Forelimb muscle (tissue), 1 donor: ENCODE measurements around the gene TTC38. TPM values are rescaled to one million over a fixed set of nuclear protein-coding genes. Genes with fewer than 3 reads are reported as not detected.

ENCODE experiments used
- DNase-seq: peaks from one replicate; pipeline ENCODE4 v3.0.0-alpha.2; 2013; ENCODE audit warnings: low read depth
- polyA plus RNA-seq: library from polyadenylated mRNA; unstranded; fragments of 120-200 nt; gene quantifications from one replicate; pipeline ENCODE4 v1.2.1, GENCODE V29; 2013; ENCODE audit not compliant: insufficient read length

TTC38 gene
- 18.2 TPM for polyA plus RNA-seq

DNA sequence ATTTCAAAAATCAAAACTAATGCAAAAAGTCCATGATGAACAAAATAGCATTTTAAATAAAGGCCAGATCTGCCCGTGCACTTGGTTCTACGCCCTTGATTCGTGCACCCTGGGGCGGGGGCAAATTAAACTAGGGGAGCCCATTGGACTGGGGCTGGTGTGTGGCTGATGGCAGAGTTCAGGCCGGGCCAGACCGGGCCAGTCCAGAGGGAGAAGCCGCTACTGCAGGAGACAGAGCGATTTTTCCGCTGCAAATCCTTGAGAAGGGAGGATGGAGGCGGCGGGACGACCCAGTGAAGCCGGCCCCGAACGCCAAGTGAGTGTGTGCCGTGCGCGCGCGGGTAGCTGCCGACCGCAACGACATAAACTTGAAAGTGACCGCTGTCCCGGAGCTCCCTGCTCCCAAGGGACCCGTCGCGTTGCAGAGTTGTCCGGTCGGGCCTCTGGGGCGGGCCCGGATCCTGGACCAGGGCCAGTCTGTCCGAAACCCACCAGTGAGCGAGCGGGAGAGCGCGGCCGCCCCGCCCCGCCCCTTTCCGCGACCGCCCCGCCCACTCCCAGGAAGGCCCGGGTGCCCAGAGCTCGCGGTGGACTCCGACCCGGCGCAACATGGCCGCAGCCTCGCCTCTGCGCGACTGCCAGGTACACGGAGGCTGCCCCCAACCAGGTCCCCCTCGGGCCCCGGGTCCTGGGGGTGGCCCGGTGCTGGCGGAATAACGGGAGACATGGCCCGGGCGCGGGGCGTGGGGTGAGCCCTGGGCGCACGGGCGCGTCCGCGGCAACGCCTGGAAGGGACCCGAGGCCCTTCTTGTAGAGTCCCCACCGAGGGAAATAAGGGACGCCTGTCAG, at the start of gene TTC38:
Gene TTC38, plus strand, starts transcription at position 578 of the 849 bp plus-strand sequence. Its CDS starts 32 bp downstream, at position 610.
- no peak for DNase-seq

DNA sequence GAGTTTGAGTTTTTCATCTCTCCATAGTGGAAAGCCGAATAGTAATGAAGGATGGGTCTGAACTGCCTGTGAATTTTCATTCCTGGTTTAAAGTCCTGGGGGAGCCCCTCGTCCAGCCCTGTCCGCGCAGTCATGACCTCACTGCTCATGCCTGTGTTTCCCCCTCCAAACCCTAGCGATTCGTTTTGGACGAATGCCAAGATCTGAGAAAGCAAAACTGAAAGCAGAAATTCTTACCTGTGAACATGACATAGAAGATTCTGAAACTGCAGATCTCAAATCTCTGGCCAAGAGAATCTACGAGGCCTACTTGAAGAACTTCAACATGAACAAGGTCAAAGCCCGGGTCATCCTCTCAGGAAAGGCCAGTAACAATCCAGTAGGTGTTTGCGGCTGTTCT, 48.2 kb upstream of the TTC38 start:
- DNase-seq: no peak

DNA sequence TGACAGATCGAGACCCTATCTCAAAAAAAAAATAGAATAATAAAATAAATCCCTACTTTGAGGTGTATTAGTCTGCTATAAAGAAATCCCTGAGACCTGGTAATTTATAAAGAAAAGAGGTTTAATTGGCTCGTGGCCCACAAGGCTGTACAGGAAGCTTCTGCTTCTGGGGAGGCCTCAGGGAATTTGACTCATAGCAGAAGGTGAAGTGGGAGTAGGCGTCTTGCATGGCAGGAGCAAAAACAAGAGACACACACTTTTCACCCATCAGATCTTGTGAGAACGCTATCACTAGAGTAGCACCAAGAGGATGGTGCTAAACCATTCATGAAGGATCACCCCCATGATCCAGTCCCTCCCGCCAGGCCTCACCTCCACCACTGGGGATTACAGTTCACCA, 46.9 kb upstream of the TTC38 start:
- no peak for DNase-seq

DNA sequence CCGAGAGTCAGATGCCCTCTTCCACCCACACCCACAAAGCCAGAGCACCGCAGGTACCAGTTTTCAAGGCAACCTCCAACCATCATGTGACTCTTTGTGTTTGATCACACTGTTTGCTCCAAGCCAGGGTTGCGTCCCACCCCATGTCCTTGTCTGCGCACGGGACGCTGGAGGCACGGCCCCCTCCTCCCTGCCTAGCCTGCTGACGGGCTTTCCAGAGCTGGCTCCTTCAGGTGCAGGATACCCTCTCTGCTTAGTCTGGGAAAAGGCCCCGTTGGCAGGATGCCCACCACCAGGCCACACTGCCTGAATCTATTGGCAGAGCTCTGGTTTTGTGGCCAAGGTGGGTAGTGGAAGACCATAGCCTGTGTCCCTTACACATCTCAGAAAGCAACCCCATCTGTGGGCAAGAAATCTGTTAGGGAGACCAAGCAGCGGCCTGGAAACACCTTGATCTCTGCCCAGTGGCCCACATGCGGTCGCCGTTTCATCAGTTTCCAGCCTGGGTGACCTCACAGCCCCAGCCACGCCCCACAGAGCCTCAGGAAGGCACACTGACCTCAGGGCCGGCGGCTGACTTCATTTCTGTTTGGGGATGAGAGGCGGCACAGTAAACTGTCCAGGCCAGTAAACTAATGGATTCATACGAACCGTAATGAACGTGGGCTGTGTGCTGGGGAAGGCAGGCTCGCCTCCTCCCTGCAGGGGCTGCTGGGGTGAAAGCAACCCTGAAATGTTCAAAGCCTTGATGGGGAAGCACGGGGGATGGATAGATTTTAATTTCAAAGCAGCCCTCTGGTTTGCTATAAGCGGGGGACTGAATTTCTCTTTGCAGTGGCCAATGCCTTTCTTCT, 43.5 kb upstream of the TTC38 start:
- DNase-seq: no peak

DNA sequence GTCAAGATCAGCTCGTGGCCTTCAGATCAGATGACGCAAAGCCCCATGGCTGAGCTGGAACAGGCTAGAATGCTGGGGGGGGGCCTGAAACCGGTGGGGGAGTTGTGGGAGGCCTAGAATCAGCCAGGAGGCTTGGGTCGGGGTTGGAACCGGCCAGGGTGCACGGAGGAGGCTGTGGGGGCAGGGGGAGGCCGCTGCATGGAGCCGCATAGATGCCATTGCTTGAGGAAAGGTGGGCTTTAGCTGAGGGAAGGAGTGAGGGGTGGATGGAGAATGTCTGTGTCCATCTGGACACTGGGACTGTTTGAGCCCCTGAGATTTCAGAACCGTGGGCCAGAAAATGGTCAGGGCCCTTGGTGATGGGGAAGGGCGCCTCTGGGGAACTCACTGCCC, 42.9 kb upstream of the TTC38 start:
- no peak for DNase-seq

DNA sequence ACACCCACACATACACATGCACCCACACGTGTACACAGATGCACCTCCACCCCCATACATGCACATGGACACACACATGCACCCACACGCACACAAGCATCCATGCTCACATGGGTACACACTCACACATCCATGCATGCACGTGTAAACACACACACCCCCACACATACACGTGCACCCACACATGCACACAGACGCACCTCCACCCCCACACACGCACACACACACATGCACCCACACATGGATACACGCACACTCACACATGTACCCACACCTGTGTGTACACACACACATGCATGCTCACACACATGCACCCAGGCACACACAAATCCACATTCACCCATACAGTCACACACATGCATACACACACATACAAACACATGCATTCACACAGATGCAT, 42.2 kb upstream of the TTC38 start:
- DNase-seq: no peak

DNA sequence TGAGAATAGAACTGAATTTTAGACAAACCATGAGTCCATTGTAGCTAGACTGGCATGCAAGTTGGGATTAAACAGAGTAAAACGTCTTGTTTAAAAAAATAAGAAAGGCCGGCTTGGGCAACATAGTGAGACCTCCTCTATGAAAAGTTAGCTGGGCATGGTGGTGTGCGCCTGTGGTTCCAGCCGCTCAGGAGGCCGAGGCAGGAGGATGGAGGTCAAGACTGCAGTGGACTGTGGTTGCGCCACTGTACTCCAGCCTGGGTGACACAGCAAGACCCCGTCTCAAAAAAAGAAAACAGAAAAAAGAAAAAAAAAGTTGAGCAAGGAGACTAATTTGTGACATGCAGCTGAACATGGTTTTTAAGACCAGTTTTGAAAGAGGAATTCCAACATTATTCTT, 41.2 kb upstream of the TTC38 start:
- DNase-seq: no peak

DNA sequence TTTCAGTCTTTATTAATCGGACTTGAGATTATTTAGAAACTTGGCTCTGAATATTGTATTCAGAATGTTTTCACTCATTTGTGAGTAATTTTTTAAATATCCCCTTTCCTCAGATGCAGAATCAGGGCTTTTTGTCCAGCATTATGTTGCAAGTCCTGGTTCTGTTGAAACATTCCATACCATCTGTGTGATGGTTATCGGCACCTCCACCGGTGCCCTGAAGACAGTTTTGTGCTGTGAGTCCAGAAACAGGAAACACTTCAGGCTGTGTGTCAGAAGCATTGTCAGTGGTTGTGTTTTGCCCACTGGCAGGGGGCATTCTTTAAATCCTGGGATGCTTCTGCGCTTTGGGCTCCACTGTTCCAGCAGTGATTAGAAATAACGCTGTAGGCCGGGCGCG, 38.1 kb upstream of the TTC38 start:
- no peak for DNase-seq

DNA sequence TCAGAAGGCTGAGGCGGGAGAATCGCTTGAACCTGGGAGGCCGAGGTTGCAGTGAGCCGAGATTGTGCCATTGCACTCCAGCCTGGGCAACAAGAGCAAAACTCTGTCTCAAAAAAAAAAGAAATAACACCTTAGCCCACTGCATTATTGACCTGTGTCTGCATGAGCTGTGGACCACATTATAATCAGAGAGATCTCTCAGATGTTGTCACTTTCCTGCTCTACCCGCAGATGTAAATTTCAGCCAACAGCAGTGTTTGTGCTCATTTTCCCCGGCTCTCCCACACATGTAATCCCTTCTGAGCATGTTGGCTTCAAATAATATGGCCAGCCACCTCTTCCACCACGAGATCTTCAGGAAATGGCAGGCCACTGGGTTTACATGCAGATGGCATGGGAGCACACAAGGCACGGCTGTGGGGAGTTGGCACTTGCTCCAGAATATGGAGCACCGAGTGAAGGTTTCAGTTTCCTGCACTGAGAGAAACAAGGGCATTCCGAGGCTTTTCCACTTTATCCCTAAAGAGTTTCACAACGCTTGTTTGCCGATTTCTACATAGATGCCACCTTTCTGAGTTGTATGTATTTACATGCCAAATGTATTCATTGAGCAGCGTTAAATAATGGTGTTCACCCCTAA, 37.4 kb upstream of the TTC38 start:
- DNase-seq: no peak

DNA sequence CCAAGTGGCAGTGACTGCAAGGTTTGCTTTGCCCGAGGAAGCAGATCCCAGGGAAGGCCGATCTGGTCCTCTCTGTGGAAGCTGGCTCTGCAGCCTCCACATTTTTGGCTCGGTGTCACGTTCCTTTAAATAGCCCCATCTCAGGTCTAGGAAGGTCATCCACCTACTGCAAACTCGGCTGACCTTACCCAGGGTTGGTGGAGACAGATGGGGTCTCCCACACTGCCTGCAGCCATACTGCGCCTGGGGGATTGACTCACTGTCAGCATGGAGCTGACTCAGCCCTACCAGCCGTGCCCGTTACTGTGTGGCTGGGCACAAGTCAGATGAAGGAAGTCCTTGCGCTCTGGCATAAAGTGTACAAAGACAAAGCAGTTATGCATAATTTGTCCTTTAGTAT, 34.6 kb upstream of the TTC38 start:
- no peak for DNase-seq

DNA sequence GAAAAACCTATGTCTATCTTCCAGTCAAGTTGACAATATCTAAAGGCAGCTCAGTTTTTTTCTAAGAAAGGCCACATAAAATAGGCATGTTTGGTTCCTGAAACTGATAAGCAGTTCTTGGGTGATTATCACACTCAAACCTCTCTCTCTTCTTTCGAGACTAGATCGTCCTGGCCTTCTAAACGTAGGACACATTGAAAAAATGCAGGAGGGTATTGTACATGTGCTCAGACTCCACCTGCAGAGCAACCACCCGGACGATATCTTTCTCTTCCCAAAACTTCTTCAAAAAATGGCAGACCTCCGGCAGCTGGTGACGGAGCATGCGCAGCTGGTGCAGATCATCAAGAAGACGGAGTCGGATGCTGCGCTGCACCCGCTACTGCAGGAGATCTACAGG, 32.8 kb upstream of the TTC38 start:
- no peak for DNase-seq

DNA sequence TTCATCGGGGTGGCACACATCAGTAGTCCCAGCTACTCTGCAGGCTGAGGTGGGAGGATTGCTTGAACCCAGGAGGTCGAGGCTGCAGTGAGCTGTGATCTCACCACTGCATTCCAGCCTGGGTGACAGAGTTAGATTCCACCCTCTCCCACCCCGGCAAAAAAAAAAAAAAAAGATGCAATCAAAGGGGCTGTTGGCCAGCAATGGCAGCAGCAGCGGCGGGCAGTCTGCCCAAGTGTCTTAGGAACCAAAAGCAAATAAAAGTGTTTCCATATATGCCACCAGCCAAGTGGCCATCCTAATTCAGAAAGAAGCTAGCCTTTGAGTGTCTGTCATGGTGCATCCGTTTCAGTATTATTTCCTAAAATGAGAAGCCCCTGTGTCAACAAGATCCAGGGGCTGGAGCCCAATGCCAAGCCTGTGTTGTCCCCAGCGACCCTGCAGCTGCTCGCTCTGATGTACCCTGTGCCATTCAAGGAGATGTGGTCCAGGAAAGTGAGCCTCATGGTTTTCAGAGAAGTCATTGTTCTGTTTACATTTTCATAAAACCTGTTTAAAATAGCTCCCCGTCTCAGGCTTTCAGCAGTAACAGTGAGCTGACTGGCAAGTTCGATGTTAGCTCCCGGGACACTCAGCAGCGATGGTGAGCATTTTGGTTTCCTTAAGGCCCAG, 30.2 kb upstream of the TTC38 start:
- no peak for DNase-seq

DNA sequence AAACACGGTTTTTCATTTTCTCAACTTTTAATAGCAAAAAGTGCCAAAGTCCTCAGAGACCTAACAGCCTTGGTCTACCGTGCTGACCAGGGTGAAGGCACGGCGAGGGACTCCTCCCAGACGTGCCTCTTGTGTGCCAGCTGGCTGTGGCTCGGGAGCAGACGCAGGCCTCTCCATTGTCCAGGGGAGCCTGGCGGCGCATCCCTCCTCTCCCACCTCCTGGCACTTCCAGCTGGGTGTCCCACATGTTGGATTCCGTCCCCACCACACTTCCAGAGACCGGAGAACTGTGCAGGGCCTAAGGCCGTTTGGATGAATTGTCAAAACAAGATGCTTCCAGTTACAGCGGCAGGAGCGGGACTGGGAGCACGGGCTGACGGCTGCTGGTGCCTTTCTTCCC, 29.3 kb upstream of the TTC38 start:
- DNase-seq: no peak

DNA sequence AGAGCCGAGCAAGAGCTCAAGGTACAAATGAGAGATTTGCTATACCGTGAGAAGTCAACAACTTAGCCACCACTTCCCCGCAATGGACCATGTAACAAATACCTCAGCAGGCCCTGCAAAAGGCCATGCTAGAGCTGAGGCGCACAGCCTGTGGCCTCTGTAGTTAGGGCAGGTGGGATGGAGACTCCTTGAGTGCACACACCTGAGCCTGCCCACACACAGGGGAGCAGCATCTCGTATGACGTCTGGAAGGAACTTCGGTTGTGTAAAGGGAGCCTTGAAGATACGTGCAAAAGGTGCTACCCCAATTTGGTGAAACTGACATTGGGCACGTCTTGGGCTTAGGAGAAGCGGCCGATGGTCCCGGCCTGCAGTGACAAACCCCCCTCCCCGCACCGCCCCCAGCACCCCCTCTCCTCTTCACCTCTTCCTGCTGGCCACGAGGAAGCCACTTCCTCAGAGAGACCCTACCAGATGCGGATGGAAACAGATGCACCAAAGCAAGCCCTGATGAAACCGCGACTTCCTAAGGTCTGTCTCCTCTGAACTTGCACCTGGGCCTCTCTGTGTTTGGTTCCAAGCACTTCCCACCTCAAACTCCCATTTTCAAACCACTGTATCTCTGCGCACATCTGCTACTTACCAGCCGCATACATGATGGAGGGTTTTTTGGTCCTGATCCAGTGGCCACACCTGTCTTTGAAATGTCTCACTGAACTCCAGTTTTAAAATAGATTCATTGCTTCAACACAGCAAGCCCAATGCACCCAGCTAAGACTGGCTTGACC, 28.4 kb upstream of the TTC38 start:
- DNase-seq: no peak

DNA sequence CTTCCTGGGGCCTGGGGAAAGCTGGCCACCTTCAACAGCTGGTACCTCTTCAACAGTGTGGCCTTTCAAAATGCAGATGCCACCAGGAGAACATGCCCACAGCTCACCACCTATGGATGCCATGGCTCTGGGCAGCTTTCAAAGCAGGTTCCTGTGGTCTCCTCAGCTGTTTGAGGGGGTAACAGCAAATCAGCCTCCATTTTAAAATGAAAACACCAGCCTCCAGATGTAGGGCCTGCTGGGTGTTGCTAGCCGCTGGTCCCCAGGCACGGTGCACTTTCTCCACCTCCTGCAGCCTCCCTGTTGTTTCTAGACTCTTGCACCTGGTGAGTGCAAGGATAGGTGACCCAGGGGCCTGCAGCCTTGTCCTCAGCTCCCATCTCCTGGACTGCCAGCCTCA, 27.7 kb upstream of the TTC38 start:
- DNase-seq: no peak

DNA sequence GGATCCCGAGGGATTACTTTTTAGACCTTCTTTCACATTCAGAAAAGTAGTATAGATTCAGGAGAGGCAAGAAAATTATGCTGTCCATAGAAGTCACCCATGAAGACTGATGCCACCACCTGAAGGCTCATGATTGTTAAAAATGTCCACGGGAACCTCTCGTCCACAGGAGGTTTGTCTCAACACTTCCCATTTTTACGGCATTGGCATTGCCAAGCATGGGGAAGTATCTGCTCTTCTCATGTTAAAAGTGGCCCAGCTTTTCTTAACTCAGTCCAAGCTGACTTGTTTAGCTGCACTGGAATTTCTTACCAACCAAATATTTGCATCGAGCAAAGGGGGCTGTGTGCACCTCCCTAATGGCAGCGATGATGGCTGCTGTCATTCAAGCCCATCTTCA, 27.3 kb upstream of the TTC38 start:
- no peak for DNase-seq

DNA sequence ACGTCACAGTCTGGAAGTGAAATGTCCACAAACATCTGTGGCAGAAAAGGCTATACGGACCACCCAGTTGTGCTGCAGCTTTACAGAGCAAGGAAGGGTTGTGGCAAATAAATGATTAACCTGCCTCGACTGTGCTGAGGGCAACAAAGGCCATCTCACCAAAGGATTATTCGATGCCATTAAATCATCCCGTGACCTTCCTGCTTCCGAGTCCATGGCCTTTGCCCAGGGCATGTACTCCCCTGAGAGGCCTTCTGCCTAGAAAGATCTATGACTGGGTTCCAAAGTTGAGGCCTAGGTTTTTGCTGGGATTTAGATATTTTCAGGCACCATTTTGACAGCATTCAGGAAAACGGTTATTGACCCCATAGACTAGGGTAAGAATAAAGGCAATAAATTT, 26.9 kb upstream of the TTC38 start:
- DNase-seq: no peak

DNA sequence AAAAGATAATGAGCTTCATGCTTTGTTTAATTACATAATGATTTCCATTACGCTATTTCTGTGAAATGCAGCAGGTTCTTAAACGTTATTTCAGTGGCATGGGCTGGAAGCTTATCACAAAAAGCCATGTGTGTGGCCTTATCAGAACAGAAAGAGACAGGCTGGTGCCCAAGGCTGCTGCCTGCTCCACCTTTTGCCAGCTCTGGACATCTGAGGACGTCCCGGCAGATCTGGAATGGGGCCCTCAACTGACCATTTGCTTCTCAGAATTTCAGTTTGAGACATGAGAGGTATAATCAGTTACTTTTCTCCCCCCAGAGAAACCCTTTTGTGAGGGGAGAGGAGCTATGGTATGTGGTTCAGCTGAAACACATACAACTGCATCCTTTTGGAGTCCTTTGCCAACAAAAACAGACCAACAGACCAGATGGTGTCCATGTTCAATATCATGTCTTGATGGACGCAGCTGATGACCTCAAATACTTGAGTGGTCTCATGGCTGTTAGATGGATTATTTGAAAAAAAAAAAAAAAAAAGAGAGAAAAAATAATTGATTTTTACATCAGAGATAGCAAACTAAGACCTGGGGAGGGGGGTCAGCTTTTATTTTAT, 26.3 kb upstream of the TTC38 start:
- no peak for DNase-seq

DNA sequence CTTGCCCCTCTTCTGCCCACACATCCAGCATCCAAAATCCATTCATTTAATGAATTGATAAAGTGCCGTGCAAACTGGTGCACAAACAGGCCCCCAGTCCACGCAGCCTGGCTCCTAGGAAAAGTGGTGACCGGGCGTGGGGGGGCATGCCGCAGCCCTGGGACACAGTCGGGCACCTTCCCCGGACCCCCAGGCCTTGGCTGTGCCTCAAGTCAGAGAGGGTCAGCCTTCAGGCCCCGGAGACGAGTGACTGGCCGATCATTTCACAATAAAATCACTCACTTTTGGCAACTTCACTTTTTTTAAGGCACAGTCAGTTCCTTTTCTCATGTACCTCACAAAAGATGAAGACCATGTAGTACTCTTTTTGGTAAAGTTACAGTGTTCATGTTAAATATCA, 25.7 kb upstream of the TTC38 start:
- DNase-seq: no peak

DNA sequence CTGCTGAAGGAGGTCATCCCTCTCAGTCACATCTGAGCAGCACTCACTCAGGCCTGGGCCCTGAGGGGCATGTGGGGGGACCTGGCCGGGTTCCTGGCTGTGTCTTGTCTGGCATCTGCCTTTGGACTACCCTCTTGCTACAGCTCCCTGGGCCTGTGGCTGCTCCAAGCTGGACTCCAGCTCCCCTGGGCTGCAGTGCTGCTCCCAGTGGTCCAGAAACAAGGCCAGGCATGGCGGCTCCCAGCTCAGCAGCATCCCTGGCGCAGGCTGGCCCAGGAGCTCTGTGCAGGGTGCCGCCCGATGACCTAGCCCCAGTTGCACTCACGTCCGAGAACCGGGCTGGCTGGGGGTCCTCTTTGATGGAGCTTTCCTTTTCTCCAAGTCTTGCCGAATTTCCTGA, 23.0 kb upstream of the TTC38 start:
- DNase-seq: no peak

DNA sequence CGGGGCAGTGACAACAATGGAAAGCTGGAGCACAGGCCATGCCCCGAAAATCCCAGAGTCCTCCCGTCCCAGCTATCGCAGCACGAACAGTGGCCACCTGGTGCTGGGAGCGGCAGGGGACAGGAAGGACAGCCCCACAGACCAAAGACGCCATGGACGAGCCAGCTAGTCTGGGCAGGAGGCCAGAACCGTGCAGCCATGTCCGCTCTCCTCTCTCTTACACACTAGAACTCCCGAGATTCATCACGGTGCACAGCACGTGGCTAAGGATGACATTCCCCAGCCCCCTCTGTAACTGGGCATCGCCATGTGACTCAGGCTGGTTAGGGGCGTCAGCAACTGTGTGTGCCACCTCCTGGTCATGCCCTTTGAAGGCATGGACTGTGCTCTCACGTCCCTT, 22.3 kb upstream of the TTC38 start:
- DNase-seq: no peak
